DND-41 (cell line): ENCODE measurements around the gene DACH1.

Source experiments
- ATAC-seq: fragments of 200-7000 bp; cut with Tn5 transposase; 3 replicates; pipeline ENCODE4 v1.9.1; 2021; ENCODE audit warnings: low read depth; ENCODE audit not compliant: insufficient read depth
- DNase-seq: peaks from one replicate; pipeline ENCODE4 v3.0.0-alpha.2; 2020
- H2AFZ ChIP-seq: 2 replicates; pipeline ENCODE4 v1.6.0; 2012; ENCODE audit warnings: low read depth, low read length
- H3K27ac ChIP-seq: 2 replicates; pipeline ENCODE4 v1.5.1; 2012; ENCODE audit warnings: low read length, inconsistent platforms
- H3K27me3 ChIP-seq: fragments of 200-600 bp; sonication (generic); 2 replicates; pipeline ENCODE4 v1.6.0; 2012; ENCODE audit warnings: low read length, mild to moderate bottlenecking, inconsistent platforms; ENCODE audit not compliant: insufficient read depth, poor library complexity
- H3K36me3 ChIP-seq: 2 replicates; pipeline ENCODE4 v1.5.1; 2012; ENCODE audit warnings: low read length, inconsistent platforms; ENCODE audit not compliant: insufficient read depth
- H3K4me1 ChIP-seq: 2 replicates; pipeline ENCODE4 v1.5.1; 2012; ENCODE audit warnings: mild to moderate bottlenecking, low read length; ENCODE audit not compliant: insufficient read depth
- H3K4me2 ChIP-seq: 2 replicates; pipeline ENCODE4 v1.6.0; 2012; ENCODE audit warnings: mild to moderate bottlenecking, moderate library complexity, low read length, inconsistent platforms; ENCODE audit not compliant: insufficient read depth
- H3K4me3 ChIP-seq, 2 experiments: fragments of 200-600 bp in 1 of 2; shearing (Covaris generic) in 1 of 2; 2 replicates each; pipeline ENCODE4 v1.5.1; 2012 to 2016; ENCODE audit warnings: inconsistent platforms in 2 of 2, low read length in 2 of 2, mild to moderate bottlenecking in 2 of 2, low read depth in 1 of 2, moderate library complexity in 1 of 2
- H3K79me2 ChIP-seq: 2 replicates; pipeline ENCODE4 v1.6.0; 2012; ENCODE audit warnings: low read length, inconsistent platforms; ENCODE audit not compliant: insufficient read depth
- H3K9ac ChIP-seq: 2 replicates; pipeline ENCODE4 v1.6.0; 2012; ENCODE audit warnings: low read depth, mild to moderate bottlenecking, inconsistent platforms, low read length, moderate library complexity
- H3K9me3 ChIP-seq: 2 replicates; pipeline ENCODE4 v1.5.1; 2012; ENCODE audit warnings: low read length, moderate library complexity, mild to moderate bottlenecking, inconsistent platforms; ENCODE audit not compliant: insufficient read depth, severe bottlenecking
- H4K20me1 ChIP-seq: 2 replicates; pipeline ENCODE4 v1.6.0; 2012; ENCODE audit warnings: low read length; ENCODE audit not compliant: insufficient read depth
- CTCF ChIP-seq: IDR thresholded peaks from 2 replicates; pipeline ENCODE4 v1.5.1; 2012; ENCODE audit warnings: borderline replicate concordance, low read length, moderate library complexity, mild to moderate bottlenecking; ENCODE audit not compliant: poor library complexity, severe bottlenecking; ENCODE audit errors: extremely low read depth

DACH1 gene

GRCh38 chr13:71394176-71394575 is 472.8 kb downstream of the DACH1 start:
- H3K36me3 ChIP-seq, result no peaks in the 10 kb centered on the region
- no peak overlapping the region for H3K4me2 ChIP-seq
- no peaks in the 10 kb centered on the region for H4K20me1 ChIP-seq
- DNase-seq (no peak), ATAC-seq (no peak)
- no peak for TF ChIP-seq CTCF
- no peaks in the 10 kb centered on the region for H3K27me3 ChIP-seq
- H2AFZ ChIP-seq, result no peak overlapping the region
- no peak overlapping the region for H3K27ac ChIP-seq
- H3K9ac ChIP-seq, result no peak overlapping the region
- no peaks in the 10 kb centered on the region for H3K79me2 ChIP-seq
- H3K9me3 ChIP-seq, result no peaks in the 10 kb centered on the region
- no peak overlapping the region for H3K4me3 ChIP-seq
- H3K4me1 ChIP-seq, result no peaks in the 10 kb centered on the region
